GM18498 (cell line): ENCODE measurements around the gene PDXDC1.
"Not testable (repeated sequence)": the region's sequence is repeated elsewhere in the genome, so short reads cannot be mapped to it uniquely, and the experiment has no call there.

ENCODE experiments used
- ATAC-seq: cut with Tn5 transposase; IDR thresholded peaks from one replicate; pipeline ENCODE4 v1.9.1; 2021; ENCODE audit warnings: mild to moderate bottlenecking, moderate library complexity; ENCODE audit not compliant: unreplicated experiment

Gene PDXDC1, protein sequence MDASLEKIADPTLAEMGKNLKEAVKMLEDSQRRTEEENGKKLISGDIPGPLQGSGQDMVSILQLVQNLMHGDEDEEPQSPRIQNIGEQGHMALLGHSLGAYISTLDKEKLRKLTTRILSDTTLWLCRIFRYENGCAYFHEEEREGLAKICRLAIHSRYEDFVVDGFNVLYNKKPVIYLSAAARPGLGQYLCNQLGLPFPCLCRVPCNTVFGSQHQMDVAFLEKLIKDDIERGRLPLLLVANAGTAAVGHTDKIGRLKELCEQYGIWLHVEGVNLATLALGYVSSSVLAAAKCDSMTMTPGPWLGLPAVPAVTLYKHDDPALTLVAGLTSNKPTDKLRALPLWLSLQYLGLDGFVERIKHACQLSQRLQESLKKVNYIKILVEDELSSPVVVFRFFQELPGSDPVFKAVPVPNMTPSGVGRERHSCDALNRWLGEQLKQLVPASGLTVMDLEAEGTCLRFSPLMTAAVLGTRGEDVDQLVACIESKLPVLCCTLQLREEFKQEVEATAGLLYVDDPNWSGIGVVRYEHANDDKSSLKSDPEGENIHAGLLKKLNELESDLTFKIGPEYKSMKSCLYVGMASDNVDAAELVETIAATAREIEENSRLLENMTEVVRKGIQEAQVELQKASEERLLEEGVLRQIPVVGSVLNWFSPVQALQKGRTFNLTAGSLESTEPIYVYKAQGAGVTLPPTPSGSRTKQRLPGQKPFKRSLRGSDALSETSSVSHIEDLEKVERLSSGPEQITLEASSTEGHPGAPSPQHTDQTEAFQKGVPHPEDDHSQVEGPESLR

DNA sequence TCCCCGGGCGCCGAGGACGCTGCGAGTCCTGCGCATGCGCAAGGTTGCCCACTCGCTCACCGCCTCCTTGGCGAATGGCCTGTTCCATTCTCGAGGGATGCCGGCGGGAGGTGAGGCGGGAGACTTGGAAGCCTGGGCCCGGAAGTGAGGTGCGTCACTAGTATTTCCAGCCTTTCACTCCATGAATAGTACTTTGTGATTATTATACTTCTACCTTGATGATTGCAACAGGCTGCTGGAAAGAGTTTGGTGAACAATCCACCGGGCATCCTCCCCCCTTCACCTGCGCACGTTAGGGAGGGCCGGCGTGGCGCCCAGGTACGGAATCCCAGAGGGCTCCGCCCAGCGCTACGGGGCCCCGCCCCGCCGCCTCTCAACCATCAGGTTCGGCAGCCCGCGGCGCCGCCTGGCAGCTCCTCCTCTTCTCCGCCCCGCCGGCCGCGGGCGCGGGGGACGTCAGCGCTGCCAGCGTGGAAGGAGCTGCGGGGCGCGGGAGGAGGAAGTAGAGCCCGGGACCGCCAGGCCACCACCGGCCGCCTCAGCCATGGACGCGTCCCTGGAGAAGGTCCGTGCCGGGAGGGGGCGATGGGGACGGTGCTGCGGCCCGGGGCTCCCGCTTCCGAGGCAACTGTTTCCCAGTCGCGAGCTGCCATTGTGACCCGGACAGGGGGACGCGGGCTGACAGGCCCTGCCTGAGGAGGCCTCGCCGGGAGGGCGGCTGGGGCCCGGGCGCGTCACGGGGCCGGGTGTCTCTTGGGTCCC is at the start of gene PDXDC1:
Gene PDXDC1 (plus strand): TSS at position 371 of the 762 bp plus-strand sequence. CDS start 174 bp downstream, at position 545.
- ATAC-seq, result peak; percentile 94

DNA sequence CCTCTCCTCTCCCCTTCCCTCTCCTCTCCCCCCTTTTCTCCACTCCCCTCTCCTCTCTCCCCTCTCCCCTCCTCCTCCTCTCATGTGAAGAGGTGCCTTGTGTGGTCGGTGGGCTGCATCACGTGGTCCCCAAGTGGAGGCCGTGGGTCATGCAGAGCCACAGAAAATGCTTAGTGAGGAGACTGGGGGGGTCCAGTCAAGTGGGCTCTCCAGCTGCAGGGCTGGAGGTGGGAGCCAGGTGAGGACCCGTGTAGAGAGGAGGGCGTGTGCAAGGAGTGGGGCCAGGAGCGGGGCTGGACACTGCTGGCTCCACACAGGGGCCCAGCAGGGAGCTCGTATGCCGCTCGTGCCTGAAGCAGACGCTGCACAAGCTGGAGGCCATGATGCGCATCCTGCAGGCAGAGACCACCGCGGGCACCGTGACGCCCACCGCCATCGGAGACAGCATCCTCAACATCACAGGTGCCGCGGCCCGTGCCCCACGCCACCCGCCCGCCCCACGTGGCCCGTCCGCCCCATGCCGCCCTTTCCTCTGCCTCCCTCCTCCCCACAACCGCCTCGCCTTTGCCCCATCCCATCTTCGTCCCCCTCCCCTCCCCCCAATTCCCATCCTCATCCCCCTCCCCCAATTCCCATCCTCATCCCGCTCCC is 46.6 kb upstream of the PDXDC1 start:
- not testable (repeated sequence) for ATAC-seq

DNA sequence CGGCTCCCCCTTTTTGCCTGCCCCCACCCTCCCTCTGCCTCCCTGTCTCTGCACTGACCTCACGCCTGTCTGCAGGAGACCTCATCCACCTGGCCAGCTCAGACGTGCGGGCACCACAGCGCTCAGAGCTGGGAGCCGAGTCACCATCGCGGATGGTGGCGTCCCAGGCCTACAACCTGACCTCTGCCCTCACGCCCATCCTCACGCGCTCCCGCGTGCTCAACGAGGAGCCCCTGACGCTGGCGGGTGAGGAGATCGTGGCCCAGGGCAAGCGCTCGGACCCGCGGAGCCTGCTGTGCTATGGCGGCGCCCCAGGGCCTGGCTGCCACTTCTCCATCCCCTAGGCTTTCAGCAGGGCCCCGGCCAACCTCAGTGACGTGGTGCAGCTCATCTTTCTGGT is 45.6 kb upstream of the PDXDC1 start:
- ATAC-seq, result not testable (repeated sequence)

DNA sequence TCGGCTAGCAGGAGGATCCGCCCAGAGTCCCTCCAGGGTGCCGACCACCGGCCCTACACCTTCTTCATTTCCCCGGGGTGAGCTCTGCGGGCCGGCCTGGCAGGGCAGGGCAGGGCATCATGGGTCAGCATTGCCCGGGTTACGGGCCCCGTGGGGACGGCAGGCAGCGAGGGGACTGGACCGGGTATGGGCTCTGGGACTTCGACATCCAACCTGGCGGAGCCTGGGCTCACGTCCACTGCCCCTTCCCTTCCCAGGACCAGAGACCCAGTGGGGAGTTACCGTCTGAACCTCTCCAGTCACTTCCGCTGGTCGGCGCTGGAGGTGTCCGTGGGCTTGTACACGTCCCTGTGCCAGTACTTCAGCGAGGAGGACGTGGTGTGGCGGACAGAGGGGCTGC is 44.6 kb upstream of the PDXDC1 start:
- not testable (repeated sequence) for ATAC-seq

DNA sequence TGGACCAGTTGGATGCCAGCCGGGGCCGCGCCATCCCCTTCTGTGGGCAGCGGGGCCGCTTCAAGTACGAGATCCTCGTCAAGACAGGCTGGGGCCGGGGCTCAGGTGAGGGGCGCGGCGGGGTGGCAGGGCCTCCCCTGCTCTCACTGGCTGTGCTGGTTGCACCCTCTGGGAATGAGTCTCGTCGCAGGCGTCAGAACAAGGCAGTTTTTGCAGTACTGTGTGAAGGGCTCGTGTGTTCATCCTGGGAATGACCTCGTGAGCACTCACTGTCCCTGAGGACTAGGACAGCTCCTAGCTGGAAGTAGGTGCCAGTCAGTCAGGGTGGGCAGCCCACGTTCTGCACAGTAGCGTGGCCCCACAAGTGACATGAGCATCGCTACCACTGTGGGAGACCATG is 43.9 kb upstream of the PDXDC1 start:
- not testable (repeated sequence) for ATAC-seq

DNA sequence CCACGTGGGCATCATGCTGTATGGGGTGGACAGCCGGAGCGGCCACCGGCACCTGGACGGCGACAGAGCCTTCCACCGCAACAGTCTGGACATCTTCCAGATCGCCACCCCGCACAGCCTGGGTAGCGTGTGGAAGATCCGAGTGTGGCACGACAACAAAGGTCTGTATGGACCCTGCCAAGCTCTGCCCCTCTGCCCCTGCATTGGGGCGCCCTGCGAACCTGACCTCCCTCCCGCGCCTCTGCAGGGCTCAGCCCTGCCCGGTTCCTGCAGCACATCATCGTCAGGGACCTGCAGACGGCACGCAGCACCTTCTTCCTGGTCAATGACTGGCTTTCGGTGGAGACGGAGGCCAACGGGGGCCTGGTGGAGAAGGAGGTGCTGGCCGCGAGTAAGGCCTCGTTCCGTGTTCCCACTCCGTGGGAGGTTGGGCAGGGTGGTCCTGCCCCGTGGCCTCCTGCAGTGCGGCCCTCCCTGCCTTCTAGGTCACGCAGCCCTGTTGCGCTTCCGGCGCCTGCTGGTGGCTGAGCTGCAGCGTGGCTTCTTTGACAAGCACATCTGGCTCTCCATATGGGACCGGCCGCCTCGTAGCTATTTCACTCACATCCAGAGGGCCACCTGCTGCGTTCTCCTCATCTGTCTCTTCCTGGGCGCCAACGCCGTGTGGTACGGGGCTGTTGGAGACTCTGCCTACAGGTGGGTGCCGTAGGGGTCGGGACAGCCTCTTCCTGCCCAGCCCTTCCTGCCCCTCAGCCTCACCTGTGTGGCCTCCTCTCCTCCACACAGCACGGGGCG is 42.0 kb upstream of the PDXDC1 start:
- ATAC-seq, result not testable (repeated sequence)

DNA sequence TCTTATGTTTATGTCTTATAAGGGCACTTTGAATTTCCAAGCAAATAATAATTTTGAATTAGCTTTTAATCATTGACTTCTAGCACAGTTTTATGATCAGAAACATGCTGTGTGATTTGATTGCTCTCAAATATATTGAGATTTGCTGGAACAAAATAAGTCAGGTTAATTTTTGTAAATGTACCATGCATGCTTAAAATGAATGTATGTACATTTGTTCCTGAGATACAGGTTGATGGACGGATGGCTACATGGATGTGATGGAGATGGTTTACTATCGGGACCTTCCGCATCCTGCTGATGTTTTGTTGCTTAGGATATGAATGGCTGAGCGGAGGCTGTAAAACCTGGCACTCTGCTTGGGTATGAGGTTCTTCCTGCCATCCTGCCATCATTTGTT is 37.7 kb upstream of the PDXDC1 start, which contains the start of gene NPIPA1:
Gene NPIPA1 (plus strand): TSS at position 301 of the 400 bp plus-strand sequence. CDS start 0 bp downstream, at position 301.
- not testable (repeated sequence) for ATAC-seq

DNA sequence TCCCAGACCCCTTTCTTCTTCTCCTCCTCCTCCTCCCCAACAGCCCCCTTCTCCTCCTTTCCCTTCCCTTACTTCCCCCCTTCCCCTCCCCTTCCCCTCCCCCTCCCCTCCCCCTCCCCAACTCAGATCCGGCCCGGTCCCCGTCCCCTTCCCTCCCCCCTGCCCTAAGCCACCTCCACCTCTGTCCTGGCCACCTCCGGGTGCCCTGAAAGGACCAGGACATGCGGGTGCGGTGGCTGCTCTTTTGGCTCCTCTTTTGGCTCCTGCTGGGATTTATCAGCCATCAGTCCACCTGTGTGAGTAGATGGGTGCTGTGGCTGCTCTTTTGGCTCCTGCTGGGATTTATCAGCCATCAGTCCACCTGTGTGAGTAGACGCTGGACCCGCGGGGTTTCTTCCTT is 36.8 kb upstream of the PDXDC1 start:
- not testable (repeated sequence) for ATAC-seq

DNA sequence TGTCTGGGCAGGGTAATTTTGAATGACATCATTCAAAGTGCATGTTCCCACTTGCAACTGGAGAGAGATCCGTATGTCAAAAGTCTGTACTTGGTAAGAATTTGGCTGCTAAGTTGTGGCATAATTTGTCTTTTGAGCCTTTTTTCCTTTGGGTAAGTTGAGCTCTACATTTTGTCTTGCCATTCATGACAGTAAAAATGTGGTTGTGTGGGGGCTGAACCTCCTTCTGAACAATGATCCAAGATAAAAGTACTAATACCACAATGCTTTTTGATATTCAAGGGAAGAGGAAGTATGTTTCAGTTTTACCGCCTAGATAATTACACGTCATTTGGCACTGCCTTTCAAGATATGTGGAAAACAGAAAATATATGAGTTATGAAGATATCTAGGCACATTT is 32.1 kb upstream of the PDXDC1 start:
- ATAC-seq, result not testable (repeated sequence)

DNA sequence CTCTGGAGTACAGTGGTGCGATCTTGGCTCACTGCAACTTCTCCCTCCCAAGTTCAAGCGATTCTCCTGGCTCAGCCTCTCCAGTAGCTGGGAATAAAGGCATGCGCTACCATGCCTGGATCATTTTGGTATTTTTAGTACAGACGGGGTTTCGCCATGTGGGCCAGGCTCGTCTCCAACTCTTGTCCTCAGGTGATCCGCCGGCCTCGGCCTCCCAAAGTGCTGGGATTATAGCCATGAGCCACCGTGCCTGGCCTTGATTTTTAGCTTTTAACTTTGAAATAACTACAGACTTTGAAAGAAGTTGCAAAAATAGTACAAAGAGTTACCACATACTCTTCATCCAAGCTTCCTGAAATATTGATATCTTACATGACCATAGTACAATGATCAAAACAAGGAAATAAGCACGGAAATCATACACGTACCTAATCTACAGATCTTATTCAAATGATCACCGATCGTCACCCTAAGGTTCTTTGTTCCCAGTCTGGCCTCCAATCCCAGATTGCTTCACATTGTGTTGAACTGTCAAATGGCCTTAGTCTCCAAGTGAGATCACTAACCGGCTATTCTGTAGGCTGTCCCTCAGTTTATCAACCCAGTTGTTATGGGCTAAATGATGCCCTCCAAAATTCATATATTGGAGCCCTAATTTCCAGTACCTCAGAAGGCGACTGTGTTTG is 19.1 kb upstream of the PDXDC1 start:
- ATAC-seq, result no peak

DNA sequence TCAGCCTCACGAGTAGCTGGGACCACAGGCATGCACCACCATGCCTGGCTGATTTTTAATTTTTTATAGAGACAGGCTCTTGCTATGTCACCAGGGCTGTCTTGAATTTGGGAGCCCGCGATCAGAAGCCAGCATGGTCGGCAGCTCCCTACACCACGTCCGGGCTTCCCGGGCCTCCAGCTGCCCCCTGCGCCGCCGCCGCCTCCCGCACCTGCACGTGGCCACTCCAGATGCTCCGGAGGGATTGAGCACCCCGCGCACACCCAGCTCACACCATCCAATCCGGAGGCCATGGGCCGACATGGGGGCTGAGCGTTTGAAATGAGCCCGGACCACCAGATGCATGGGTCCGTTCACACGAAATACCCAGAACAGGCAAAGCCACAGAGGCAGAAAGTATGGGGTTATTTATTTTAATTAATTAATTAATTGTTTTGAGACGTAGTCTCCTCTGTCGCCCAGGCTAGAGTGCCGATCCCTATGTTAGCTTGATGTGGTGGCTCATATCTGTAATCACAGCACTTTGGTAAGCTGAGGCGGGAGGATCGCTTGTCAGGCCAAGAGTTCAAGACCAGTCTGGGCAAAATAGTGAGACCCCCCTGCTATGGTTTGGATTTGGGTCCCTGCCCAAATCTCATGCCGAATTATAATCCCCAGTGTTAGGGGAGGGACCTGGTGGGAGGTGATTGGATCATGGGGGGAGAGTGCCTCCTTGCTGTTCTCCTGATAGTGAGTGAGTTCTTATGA is 17.1 kb upstream of the PDXDC1 start:
- no peak for ATAC-seq

DNA sequence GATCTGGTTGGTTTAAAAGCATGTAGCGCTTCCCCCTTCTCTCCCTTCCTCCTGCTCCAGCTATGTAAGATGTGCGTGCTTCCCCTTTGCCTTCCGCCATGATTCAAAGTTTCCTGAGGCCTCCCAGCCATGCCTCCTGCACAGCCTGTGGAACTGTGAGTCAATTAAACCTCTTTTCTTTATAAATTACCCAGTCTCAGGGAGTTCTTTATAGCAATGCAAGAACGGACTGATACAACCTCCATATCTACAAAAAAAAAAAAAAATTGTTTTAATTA is 16.6 kb upstream of the PDXDC1 start:
- no peak for ATAC-seq

DNA sequence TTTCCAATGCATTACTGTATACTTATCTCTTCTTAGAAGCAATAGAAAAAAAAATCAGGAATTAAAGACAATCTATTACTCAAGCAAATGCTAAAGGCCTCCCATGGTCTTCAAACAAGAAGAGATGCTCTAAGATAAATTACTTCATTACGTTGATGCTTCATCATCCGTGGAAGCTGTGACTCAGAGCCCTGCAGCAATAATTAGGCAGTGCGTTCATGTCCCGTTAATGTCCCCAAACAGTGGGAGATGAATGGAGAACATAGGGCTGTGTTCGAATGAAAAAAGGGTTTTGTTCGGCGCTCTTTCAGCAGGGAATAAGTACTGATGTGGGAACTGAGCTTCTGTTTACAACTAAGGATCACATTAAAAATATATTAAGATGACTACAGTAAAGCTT is 15.9 kb upstream of the PDXDC1 start:
- ATAC-seq, result no peak

DNA sequence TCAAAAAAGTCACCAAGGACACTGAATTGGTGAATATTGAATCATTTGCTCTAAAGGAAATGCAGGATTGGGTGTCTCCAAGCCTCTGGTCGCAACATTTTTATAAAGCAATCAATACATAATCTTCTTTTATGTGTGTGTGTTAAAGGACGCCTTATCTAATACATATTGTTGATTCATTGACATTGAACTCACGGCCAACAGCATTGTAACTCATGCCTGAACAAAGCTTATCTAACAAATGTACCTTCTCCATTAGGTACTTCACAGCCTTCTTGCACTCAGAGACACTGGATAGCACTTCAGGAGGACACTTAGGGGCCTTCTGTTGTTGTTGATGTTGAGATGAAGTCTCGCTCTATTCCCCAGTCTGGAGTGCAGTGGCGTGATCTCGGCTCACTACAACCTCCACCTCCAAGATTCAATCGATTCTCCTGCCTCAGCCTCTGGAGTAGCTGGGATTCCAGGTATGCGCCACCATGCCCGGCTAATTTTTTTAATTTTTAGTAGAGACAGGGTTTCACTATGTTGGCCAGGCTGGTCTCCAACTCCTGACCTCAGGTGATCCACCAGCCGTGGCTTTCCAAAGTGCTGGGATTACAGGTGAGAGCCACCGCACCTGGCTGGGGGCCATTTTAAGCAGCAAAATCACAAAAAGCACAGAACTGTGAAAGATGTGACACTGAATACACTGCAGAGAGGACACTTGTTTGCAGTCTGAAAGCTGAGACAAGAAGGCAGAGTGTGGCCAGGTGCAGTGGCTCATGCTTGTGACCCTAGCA is 13.2 kb upstream of the PDXDC1 start:
- no peak for ATAC-seq

DNA sequence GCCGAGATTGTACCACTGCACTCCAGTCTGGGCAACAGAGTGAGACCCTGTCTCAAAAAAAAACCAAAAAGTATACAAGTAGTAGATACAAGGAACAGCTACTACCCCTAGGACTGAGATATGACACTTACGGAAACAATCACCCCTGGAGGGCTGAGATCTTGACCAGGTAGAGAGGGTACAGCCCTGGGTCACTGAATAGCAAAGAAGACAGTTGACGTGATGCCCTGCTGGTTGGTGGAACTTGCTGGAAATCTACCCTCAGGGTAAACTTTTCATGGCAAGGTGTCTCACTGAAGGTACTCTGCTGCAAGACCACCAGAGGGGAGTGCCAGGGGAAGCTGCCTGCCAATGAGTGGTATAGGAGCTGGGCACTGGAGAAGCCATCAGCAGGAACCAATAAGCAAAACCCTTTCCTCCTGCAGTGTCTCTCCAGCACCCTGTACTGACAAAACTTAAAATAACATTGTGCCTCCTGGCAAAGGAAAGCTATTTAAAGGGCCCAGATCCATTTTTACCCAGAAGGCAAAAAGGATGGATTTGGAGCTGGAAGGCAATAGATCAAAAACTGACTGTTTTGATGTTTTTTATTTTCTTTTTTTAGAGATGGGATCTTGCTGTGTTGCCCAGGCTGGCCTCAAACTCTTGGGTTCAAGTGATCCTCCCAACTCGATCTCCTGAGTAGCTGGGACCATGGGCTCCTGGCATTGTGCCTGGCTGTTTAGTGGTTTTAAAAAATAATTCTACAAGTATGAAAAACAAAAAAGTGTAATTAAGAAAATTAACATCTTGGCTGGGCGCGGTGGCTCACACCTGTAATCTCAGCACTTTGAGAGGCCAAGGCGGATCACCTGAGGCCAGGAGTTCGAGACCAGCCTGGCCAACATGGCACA is 11.3 kb upstream of the PDXDC1 start:
- no peak for ATAC-seq

DNA sequence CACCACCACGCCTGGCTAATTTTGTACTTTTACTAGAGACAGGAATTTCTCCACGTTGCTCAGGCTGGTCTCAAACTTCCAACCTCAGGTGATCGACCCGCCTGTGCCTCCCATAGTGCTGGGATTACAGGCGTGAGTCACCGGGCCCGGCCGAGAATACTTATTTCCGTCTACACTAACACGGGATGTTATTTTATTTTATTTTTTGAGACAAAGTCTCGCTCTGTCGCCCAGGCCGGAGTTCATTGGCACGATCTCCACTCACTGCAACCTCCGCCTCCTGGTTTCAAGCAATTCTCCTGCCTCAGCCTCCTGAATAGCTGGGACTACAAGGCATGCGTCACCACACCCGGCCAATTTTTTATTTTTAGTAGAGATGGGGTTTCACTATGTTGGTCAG is 9.5 kb upstream of the PDXDC1 start:
- no peak for ATAC-seq

DNA sequence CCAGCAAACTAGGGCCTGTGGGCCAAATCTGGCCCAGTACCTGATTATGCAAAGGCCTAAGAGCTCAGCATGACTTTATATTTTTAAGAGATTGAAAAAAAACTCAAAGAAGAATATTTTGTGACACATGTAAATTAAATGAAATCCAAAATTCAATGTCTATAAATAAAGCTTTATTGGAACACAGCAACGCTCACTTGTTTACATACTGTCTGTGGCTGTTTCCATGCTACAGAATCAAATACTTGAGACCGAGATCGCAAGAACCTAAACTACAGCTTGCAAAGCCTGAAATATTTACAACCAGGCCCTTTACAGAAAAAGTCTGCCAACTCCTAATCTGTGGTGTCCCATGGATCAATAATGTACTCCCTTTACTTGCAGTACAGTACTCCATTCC is 5.0 kb upstream of the PDXDC1 start:
- not testable (repeated sequence) for ATAC-seq
